ENCODE measurements around the gene RAP2A.
A peak's percentile ranks its signal among the peaks of the same experiment; 100 is the strongest.

The RAP2A gene

GRCh38 chr13:97460004-97460775, 26.2 kb downstream of the RAP2A start:
- TF ChIP-seq, protein P1, sequence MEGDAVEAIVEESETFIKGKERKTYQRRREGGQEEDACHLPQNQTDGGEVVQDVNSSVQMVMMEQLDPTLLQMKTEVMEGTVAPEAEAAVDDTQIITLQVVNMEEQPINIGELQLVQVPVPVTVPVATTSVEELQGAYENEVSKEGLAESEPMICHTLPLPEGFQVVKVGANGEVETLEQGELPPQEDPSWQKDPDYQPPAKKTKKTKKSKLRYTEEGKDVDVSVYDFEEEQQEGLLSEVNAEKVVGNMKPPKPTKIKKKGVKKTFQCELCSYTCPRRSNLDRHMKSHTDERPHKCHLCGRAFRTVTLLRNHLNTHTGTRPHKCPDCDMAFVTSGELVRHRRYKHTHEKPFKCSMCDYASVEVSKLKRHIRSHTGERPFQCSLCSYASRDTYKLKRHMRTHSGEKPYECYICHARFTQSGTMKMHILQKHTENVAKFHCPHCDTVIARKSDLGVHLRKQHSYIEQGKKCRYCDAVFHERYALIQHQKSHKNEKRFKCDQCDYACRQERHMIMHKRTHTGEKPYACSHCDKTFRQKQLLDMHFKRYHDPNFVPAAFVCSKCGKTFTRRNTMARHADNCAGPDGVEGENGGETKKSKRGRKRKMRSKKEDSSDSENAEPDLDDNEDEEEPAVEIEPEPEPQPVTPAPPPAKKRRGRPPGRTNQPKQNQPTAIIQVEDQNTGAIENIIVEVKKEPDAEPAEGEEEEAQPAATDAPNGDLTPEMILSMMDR (IDR thresholded peaks at IDR 0.05; ENCODE audit: low read length, missing control alignments): no peak
- DNase-seq (ENCODE audit: low read depth): peak; percentile 40
- H3K4me3 ChIP-seq (replicated peaks; ENCODE audit: low read depth, low read length): no peak overlapping the region

DNA sequence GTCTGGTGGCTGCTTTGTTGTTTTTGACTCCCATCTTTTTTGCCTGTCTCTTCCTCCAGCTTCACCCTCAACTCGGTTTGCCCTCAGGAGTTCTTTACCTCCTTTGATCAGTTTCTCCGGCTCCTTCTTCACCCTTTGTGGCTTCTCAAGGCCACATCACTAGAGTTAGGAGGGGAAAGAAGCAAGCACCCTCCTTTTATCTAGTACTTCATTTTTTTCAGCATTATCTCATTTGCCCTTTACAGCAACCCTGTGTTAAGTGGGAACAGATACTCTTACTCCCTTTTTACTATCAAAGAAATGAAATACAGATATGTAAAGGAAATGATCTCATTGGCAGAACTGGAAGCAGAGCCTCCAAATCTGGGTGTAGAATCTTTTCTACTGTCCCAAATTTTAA, 26.9 kb downstream of the RAP2A start:
- H3K4me3 ChIP-seq (replicated peaks; ENCODE audit: low read depth, low read length): no peak overlapping the region
- TF ChIP-seq, protein P1 (IDR thresholded peaks at IDR 0.05; ENCODE audit: low read length, missing control alignments): no peak
- DNase-seq (ENCODE audit: low read depth): no peak

DNA sequence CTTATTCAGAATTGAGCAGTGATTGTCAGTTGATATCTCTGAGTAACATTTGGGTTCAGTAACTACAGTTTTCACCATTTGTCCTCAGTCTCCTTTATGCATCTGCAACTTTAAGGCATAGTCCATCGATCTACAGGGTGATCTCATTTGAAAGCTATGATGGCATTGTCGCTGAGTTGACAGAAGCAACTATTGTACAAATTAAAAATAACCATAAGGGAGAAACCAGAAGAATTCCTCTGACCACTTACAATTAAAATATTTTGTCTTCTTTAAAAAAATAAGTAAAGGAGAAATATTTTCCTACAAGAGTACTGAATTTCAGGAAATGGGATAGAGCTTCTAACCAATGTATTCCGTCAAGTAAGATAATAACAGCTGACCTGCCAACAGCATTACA, 30.6 kb downstream of the RAP2A start:
- no peak for DNase-seq (ENCODE audit: low read depth)
- TF ChIP-seq, protein P1 (IDR thresholded peaks at IDR 0.05; ENCODE audit: low read length, missing control alignments): no peak
- no peak overlapping the region for H3K4me3 ChIP-seq (replicated peaks; ENCODE audit: low read depth, low read length)

DNA sequence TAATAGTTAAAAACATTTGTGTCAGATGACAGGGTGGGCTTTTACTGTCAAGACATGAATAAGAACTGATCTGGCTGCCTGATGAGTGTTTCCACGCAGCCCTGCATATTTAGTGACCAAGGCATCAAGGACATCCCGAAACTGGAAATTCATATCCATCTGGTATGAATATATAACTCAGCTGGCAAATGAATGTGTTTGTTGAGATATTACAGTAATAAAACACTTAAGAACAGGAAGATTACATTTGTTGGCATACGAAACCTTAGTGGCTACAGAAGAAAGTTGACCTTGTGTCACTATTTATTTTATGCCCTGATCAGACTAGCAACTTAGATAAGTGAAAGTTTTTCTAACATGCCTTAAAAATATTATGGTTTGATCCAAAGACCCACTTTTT, 32.8 kb downstream of the RAP2A start:
- H3K4me3 ChIP-seq (replicated peaks; ENCODE audit: low read depth, low read length): no peak overlapping the region
- DNase-seq (ENCODE audit: low read depth): no peak
- TF ChIP-seq, protein P1 (IDR thresholded peaks at IDR 0.05; ENCODE audit: low read length, missing control alignments): no peak

DNA sequence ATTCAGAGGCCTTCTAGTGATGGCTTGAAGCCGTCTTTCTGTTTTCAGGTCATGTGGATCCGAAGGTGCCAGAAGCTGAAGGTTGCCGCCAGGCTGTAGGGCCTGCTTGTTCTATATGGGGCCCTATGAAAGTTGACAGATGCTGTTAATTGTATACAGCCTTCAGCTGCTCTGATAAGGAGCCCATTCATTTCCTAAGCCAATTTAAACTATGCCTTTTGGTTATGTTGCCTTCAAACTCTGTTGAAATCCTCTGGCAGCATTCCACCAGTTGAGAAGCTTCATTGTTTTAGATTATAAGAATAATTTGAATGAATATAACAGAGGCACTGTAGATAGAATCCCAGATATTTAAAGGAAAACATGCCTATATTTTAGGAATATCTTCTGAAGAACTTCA, 34.4 kb downstream of the RAP2A start:
- no peak overlapping the region for H3K4me3 ChIP-seq (replicated peaks; ENCODE audit: low read depth, low read length)
- peak; percentile 93 for DNase-seq (ENCODE audit: low read depth)
- TF ChIP-seq, protein P1 (IDR thresholded peaks at IDR 0.05; ENCODE audit: low read length, missing control alignments): no peak

- TF ChIP-seq, protein P1 (IDR thresholded peaks at IDR 0.05; ENCODE audit: low read length, missing control alignments): no peak
- H3K4me3 ChIP-seq (replicated peaks; ENCODE audit: low read depth, low read length): no peak overlapping the region
- DNase-seq (ENCODE audit: low read depth): no peak
Observed at GRCh38 chr13:97471711-97472110, 37.7 kb downstream of the RAP2A start.
